OCI-LY3 (cell line): ENCODE results near the gene SHCBP1L.

ENCODE experiments used
- CTCF ChIP-seq: fragments of 200-600, 300-600 bp; sonication (generic); IDR thresholded peaks from 2 replicates; pipeline ENCODE4 v1.5.1; 2014; ENCODE audit warnings: antibody characterized with exemption, low read length, low read depth
- EZH2phosphoT487 ChIP-seq: fragments of 200-600 bp; shearing (Covaris generic); IDR thresholded peaks from 2 replicates; pipeline ENCODE4 v1.6.1; 2018; ENCODE audit warnings: antibody characterized with exemption, mixed run types, low read depth

DNA sequence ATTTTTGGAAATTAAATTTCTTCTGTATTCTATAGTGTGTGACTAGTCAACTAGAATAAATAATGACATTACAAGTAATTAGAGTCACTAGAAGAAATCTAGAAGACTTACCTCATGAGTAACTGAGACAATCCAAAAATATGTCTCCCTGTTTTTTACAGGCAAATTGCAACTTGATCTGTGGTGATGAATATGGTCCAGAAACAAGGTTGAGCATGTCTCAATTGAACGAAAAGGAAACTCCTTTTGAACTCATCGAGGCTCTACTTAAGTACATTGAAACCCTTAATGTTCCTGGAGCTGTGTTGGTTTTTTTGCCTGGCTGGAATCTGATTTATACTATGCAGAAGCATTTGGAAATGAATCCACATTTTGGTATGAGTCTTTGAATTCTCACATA is 77.1 kb downstream of the SHCBP1L start:
- TF ChIP-seq CTCF: no peak
- TF ChIP-seq EZH2phosphoT487: no peak
